NCI-H82 (cell line): ENCODE data around the gene LMF1.
"Not testable (repeated sequence)": the region's sequence is repeated elsewhere in the genome, so short reads cannot be mapped to it uniquely, and the experiment has no call there.

Experiments used
- DNase-seq: peaks from one replicate; lab custom pipeline; 2025; lab: John Stamatoyannopoulos, UW

LMF1 gene

GRCh38 chr16:847151-847550 is 123.6 kb downstream of the LMF1 start:
- DNase-seq, result no peak

- no peak for DNase-seq
Measured at GRCh38 chr16:845351-845745, 125.4 kb downstream of the LMF1 start.

- DNase-seq, result no peak
Measured at GRCh38 chr16:844638-845350, 126.0 kb downstream of the LMF1 start.

- DNase-seq, result no peak
Measured at GRCh38 chr16:843771-844170, 127.0 kb downstream of the LMF1 start.

GRCh38 chr16:842711-843560 is 127.8 kb downstream of the LMF1 start:
- no peak for DNase-seq

GRCh38 chr16:842061-842476 is 128.7 kb downstream of the LMF1 start:
- DNase-seq, result peak; percentile 16

GRCh38 chr16:841455-842060 is 129.2 kb downstream of the LMF1 start:
- DNase-seq, result no peak

- no peak for DNase-seq
Measured at GRCh38 chr16:840561-841454, 130.0 kb downstream of the LMF1 start.

GRCh38 chr16:839643-840408 is 131.0 kb downstream of the LMF1 start:
- no peak for DNase-seq

- DNase-seq, result no peak
Measured at GRCh38 chr16:838741-839140, 132.0 kb downstream of the LMF1 start.

- not testable (repeated sequence) for DNase-seq
Measured at GRCh38 chr16:836822-837221, 134.0 kb downstream of the LMF1 start.

- DNase-seq, result no peak
Measured at GRCh38 chr16:836221-836620, 134.6 kb downstream of the LMF1 start.

GRCh38 chr16:835373-835772 is 135.4 kb downstream of the LMF1 start:
- DNase-seq, result no peak

GRCh38 chr16:833411-833810 is 137.4 kb downstream of the LMF1 start:
- DNase-seq, result no peak

- DNase-seq, result no peak
Measured at GRCh38 chr16:832652-833336, 138.0 kb downstream of the LMF1 start.

GRCh38 chr16:831571-832413 is 139.0 kb downstream of the LMF1 start:
- DNase-seq, result no peak

GRCh38 chr16:830871-831570 is 139.8 kb downstream of the LMF1 start:
- no peak for DNase-seq

- DNase-seq, result no peak
Measured at GRCh38 chr16:830107-830870, 140.5 kb downstream of the LMF1 start.
